HPDE6-E6E7 (cell line): ENCODE measurements around the gene RFX1.
"Not testable (repeated sequence)": the region's sequence is repeated elsewhere in the genome, so short reads cannot be mapped to it uniquely, and the experiment has no call there.

Experiments used
- DNase-seq: peaks from one replicate; pipeline ENCODE4 v3.0.0; 2011; ENCODE audit warnings: missing footprints; ENCODE audit errors: extremely low spot score

RFX1 gene

DNA sequence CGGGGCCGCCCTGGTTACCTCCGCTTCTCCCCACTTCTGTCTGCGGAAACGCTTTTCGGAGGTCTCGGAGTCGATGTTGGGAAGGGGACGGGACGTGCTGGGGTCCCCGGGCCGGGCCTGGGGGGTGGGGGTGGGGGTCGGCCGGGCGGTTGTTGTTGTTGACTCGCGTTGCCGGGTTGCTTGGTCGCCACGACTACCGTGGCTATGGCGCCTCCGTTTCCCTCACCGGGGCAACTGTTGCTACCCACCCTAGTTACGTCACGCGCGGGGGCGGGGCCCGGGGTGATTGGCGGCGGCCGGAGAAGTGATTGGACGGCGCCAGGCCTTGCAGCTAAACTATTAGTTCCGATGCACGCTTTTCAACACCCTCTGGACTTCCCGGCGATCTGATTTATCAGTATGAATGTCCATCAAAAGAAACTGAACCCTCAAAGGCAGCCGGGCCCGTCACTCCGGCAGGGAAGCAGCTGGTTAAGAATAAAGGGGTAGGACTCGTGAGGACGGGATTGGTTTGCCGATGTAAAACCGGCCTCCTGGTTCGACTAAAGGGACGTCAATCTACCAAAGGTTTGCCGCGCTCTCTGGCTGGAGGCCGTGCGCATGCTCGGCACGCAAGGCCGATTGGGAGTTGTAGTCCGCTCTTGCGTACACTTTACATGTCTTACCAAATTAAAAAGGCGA is at the start of gene RFX1:
Gene RFX1, minus strand, starts transcription at position 236 of the 681 bp plus-strand sequence. CDS start 12,477 bp downstream, outside the sequence.
- DNase-seq = peak; percentile 97

DNA sequence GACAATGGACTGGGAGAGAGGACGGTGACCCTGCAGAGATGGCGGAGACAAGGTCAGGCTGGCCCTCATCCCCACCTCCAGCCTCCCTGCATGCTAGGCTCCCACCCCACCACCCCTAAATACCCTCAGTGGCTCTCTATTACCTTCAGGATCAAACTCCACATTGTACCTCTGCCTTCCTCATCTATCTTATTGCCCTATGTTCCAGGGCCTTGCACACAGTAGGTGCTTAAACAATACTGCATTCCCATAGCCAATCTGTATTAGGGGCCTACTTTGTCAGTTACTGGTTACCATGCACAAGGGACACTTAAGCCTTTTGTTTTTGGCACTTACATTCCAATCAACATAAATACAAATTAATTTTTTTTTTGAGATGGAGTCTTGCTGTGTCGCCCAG is 49.3 kb upstream of the RFX1 start:
- no peak for DNase-seq

DNA sequence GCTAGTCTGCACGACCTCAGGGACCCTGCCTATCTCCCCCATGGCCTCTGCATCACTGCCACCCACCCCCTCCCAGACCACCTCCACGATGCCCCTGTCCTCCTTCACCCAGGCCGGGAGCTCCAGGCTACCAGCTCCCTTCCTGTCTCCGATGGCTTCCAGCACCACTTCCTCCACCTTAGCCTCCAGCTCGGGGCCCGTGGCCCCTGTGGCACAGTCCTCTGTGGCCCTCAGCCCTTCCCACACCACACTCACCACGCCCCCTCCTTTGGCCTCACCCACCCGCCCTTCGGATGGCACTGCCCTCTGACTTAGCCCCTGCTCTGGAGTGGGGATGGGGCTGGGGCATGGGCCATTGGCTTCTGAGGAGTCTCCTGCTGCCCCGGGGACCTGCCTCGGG is 48.6 kb upstream of the RFX1 start:
- no peak for DNase-seq

DNA sequence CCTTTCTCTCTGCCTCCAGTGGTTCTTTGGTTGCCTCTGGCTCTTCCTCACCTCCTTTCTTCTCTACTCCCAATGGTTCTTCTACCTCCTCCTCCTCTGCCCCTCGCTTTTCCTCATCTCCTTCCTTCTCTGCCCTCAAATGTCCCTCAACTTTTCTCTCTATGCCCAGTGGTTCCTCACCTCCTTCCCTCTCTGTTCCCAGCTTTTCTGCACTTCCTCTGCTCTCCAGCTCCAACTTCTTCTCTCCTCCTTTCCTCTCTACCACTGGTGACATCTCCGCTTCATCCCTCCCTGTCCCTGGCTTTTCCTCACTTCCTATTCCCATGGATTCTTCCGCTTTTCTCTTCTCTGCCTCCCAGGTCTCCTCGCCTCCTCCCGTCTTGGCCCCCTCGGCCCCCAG is 48.0 kb upstream of the RFX1 start:
- no peak for DNase-seq

DNA sequence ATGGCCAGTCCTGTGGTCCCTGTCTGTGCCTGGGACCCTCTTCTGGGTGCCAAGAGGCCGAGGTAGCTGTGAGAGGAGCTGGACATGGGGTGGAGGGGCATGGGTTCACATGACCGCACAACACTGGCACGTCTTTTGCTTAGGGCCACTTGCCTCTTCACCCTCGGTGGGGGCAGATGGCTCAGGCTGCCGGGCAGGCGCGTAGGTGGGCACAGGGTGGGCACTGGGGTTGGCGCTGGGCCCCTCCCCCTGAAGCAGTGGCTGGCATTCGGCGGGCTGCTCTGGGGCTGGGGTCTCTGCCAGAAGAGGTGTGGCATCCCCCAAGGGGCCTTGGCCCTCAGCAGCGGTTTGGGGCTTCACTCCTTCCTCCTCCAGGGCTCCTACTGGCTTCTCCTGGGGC is 47.4 kb upstream of the RFX1 start:
- DNase-seq = no peak

DNA sequence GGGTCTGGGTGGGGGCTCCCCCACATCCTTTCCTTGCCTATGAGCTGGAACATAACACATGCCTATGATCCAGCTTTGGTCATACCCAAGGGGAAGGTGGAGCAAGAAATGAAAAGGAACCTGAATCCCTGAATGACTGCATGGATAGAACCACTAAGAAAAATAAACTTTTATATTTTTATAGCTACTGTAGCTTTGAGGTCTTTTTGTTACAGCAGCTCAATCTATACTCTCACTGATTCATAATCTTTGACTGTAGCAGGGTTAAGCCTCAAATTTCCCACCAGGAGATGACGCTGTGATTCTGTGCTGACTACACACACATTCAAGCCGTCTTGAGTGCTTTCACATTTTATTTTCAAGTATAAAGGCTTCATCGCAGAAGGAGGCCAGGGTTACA is 46.9 kb upstream of the RFX1 start:
- no peak for DNase-seq

DNA sequence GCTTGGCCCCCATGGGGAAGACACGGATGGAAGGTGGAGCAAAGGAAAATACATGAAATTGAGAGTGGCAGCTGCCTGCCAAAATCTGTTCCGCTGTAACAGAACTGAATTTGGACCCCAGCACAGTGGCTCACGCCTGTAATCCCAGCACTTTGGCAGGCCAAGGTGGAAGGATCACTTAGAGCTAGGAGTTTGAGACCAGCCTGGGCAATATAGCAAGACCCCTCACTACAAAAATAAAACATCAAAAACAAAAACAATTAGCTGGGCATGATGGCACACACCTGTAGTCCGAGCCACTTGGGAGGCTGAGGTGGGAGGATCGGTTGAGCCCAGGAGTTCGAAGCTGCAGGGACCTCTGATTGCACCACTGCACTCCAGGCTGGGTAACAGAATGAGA is 46.4 kb upstream of the RFX1 start:
- no peak for DNase-seq

DNA sequence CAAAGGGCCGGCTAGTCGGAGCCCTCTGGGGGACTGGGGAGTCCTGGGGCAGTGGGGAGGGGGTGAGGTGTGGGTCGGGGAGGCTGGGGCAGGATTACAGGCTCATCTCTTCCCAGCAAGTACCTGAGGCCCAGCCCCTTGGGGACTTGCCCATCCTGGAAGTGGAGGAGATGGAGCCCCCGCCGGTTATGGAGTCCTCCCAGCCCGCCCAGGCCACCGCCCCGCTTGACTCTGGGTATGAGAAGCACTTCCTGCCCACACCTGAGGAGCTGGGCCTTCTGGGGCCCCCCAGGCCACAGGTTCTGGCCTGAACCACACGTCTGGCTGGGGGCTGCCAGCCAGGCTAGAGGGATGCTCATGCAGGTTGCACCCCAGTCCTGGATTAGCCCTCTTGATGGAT is 45.9 kb upstream of the RFX1 start:
- DNase-seq = no peak

DNA sequence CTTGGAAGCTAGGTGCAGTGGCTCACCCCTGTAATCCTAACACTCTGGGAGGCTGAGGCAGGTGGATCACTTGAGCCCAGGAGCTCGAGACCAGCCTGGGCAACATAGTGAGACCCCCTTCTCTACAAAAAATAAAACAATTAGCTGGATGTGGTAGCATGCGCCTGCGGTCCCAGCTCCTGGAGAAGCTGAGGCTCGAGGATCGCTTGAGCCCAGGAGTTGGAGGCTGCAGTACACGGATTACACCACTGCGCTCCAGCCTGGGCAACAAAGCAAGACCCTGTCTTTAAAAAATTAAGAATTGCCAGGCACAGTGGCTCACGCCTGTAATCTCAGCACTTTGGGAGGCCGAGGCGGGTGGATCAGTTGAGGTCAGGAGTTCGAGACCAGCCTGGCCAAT is 44.8 kb upstream of the RFX1 start:
- DNase-seq = not testable (repeated sequence)

DNA sequence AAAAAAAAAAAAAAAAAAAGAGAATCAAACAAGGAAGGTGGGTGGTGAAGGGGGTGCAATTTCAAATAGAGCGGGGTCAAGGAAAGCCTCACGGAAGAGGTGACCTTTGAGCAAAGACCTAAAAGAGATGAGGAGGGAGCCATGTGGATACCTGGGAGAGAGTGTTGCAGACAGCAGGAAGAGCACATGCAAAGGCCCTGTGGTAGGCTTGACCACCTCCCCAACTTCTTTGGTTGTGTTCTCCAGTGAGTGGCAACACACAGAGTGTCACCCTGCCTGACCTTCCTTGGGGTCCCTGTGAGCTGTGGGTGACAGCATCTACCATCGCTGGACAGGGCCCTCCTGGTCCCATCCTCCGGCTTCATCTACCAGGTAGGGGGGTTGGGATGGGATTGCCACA is 44.4 kb upstream of the RFX1 start:
- no peak for DNase-seq

DNA sequence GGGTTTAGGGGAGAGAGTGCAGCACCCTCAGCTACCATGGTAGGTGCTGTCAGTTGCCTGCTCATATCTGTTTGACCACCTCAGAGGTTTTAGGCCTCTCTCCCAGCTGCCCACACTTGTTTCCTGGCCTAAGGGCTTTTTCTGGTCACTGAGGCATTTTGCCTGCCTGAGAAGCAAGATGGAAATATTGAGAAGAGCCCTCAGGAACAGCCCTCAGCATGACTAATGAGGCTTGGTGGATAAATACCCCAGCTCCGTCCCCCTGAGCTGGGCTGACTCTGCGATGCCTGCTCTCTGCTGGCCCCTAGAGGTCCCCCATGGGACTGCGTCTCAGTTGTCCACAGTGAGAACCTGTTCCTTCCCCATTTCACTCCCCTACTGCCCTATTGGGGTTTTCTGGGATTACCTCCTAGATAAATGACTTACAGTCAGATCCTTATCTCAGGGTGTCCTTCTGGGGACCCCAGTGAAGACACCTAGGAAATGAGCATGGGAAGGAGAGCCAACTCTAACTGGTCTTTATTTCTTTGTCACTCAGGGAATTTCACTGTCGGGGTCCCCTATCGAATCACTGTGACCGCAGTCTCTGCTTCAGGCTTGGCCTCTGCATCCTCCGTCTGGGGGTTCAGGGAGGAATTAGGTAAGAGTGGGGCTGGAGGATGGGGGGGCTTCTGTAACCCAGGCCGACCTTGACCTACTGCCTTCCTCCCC is 42.5 kb upstream of the RFX1 start:
- DNase-seq = peak; percentile 65

DNA sequence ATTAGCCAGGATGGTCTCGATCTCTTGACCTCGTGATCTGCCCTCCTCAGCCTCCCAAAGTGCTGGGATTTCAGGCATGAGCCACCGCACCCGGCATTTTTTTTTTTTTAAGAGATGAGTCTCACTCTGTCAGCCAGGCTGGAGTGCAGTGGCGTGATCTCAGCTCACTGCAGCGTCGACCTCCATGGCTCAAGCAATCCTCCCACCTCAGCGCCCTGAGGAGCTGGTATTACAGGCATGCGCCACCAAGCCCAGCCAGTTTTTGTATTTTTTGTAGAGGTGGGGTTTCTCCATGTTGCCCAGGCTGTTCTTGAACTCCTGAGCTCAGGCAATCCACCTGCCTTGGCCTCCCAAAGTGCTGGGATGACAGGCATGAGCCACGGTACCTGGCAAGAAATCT is 41.7 kb upstream of the RFX1 start:
- DNase-seq = not testable (repeated sequence)

DNA sequence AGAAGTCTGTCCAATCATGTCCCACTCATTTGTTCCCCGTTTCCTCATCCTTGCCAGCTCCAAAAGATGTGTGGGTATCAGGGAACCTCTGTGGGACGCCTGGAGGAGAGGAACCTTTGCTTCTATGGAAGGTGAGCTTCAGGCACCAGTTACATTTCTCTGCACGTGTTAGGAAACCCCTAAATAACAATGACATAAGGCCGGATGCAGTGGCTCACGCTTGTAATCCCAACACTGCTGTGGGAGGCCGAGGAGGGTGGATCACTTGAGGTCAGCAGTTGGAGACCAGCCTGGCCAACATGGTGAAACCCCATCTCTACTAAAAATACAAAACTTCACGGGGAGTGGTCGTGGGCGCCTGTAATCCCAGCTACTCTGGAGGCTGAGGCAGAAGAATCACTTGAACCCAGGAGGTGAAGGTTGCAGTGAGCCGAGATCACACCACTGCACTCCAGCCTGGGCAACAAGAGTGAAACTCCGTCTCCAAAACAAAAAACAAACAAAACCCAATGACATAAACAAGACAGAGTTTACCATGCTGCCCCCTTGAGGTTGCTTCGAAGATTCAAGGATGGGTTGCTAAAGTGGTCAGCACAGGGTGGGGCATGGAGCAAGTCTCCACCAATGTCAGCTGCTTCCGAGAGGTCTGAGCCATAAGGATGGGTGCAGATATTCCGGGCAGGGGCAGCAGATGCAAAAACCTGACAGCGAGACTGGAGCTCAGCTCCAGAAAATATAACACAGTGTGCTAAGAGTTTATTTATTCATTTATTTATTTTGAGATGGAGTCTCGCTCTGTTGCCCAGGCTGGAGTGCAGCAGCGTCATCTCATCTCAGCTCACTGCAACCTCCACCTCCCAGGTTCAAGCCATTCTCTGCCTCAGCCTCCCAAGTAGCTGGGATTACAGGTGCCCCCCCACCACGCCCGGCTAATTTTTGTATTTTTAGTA is 36.8 kb upstream of the RFX1 start:
- DNase-seq = peak; percentile 74

DNA sequence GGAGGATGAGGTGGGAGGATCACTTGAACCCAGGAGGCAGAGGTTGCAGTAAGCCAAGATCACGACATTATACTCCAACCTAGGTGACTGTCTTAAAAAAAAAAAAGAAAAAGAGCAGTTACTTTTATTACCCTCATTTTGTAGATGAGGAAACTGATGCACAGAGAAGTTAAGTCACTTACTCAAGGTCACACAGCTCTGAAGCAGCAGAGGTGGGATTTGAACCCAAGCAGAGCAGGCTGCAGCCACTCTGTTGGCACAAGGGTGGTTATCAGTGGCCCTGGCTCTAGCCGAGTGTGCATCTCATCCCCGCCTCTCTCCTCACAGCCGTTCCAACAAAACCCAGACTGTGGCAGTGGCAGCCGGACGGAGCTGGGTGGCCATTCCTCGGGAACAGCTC is 33.1 kb upstream of the RFX1 start:
- no peak for DNase-seq

DNA sequence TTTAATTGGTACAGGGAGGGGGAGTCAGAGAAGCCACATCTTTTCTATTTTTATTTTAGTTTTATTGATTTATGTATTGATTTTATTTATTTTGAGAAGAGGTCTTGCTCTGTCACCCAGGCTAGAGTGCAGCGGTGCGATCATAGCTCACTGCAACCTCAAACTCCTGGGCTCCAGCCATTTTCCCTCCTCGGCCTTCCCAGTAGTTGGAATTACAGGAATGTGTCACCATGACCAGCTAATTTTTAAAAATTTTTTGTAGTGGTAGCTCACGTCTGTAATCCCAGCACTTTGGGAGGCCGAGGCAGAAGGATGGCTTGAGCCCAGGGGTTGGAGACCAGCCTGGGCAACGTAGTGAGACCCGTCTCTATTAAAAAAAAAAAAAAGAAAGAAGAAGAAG is 29.6 kb upstream of the RFX1 start:
- DNase-seq = no peak

DNA sequence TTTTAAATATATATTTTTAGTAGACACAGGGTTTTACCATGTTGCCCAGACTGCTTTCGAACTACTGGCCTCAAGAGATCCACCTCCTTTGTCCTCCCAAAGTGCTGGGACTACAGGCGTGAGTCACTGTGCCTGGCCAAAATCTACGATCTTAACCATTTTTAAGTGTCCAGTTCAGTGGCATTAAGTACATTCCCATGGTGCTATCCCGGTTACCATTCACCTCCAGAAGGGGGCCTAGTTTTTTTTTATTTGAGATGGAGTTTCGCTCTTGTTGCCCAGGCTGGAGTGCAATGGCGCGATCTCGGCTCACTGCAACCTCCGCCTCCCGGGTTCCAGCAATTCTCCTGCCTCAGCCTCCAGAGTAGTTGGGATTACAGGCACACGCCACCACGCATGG is 29.0 kb upstream of the RFX1 start:
- not testable (repeated sequence) for DNase-seq

DNA sequence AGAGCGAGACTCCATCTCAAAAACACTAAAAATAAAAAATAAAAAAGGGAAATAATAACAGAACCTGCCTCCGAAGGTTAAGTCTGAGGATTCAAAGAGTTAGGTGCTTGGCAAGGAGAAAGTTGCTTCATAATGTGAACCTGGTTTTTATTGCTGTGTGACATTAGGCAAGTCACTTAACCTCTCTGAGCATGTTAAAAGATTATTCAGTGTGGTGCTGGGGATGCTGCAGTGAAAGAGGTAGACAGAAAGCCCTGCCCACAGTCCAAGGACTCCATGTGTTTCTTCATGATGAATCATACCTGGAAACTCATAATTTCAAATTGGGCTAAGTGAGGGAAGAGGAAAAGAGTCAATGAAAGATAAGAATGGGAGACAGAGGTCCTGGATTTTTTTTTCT is 27.8 kb upstream of the RFX1 start:
- no peak for DNase-seq

DNA sequence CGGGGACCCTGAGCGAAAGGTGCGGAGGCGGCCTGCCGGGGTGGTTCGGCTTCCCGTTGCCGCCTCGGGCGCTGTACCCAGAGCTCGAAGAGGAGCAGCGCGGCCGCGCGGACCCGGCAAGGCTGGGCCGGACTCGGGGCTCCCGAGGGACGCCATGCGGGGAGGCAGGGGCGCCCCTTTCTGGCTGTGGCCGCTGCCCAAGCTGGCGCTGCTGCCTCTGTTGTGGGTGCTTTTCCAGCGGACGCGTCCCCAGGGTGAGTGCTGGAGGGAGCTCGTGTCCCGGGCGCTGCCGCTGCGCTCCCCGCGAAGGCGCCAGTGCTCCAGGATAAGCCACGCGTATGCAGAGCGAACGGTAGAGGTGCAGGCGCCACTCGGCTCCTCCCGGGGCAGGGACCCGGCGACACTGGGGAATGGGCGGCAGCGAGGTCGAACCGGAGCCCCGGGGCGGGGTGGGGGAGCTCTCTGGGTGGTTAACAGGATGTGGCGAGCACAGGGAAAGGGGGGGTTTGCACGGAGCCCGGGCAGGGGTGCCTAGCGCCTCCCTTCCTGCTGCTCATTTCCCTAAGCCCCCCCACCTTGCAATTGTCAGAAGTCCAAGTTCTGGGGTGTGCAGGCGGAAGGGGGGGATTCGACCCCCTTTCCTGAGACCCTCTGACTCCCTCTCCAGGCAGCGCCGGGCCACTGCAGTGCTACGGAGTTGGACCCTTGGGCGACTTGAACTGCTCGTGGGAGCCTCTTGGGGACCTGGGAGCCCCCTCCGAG is 25.8 kb upstream of the RFX1 start, which contains the start of gene IL27RA:
Gene IL27RA, plus strand, starts transcription at position 44 of the 762 bp plus-strand sequence. Its CDS starts 111 bp downstream, at position 155.
- no peak for DNase-seq

DNA sequence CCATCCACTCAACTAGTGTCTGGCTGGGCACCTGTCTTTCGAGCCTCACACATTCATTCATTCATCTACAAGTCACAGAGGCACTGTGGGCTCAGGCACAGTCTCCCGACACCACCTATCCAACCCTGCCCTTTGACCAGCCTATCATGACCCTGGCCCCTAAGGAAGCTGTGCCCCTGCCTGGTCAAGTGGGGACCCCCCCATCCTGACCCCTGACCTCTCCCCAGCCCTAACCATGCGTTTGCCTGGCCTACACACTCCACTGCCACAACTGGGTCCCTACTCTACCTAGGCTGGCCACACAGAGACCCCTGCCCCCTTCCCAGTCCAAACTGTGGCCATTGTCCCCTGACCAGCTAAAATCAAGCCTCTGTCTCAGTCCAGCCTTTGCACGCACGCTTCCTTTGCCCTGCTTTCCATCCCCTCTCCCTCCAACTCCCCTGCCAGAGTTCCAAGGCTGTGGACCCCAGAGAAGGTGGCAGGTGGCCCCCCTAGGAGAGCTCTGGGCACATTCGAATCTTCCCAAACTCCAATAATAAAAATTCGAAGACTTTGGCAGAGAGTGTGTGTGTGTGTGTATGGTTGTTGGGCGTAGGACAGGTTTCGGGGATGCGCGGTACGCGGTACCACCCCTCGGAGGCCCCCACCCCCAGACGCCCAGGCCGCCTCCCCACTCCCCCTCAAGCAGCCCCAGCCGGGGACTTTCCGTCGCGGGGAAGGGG is 25.0 kb upstream of the RFX1 start:
- DNase-seq = no peak

DNA sequence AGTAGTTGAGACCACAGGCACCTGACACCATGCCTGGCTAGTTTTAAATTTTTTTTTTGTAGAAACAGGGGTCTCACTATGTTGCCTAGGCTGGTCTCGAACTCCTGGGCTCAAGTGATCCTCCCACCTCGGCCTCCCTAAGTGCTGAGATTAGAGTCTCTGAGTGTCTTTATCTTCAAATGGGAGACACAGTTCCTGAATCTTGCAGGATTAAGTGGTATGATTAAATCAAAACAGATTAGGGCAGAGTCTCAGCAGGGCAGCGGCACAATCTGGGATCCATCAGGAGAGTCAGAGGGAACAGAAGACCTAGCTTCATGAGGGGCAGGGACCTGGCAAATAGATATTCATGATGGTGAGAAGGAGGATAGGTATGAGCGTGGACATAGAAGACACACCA is 22.8 kb upstream of the RFX1 start:
- DNase-seq = no peak
